ENCODE measurements around the gene SFMBT1.

DNA sequence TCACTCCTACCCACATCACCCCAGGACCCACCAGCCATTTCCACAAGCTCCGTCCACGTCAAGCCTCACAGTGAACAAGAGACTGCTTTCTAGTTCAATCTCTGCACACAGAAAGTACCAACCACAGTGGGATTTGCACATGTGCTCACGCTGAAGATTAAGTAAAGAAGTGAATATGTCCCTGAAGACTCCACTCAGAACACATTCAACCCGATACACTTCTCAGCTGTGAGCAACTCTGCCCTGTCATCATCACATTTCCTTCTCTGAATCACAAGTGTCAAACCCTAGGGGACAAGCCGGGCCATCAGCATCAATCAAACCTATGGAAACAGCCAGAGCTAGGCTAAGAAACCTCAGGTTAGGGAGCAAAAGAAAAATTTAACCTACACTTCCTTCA lies 150.5 kb downstream of the SFMBT1 start:
- TF ChIP-seq, protein P1, sequence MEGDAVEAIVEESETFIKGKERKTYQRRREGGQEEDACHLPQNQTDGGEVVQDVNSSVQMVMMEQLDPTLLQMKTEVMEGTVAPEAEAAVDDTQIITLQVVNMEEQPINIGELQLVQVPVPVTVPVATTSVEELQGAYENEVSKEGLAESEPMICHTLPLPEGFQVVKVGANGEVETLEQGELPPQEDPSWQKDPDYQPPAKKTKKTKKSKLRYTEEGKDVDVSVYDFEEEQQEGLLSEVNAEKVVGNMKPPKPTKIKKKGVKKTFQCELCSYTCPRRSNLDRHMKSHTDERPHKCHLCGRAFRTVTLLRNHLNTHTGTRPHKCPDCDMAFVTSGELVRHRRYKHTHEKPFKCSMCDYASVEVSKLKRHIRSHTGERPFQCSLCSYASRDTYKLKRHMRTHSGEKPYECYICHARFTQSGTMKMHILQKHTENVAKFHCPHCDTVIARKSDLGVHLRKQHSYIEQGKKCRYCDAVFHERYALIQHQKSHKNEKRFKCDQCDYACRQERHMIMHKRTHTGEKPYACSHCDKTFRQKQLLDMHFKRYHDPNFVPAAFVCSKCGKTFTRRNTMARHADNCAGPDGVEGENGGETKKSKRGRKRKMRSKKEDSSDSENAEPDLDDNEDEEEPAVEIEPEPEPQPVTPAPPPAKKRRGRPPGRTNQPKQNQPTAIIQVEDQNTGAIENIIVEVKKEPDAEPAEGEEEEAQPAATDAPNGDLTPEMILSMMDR (IDR thresholded peaks at IDR 0.05), result no peak
- TF ChIP-seq POLR2A (IDR thresholded peaks at IDR 0.05), result no peak

All from right lobe of liver (tissue), 4 donors.